CMK (cell line): ENCODE data around the gene OXGR1.

ENCODE experiments used
- DNase-seq: peaks from one replicate; pipeline ENCODE4 v3.0.0-alpha.2; 2010; ENCODE audit warnings: low read depth

The OXGR1 gene

GRCh38 chr13:96963786-96964475, 30.3 kb downstream of the OXGR1 start:
- DNase-seq = no peak

DNA sequence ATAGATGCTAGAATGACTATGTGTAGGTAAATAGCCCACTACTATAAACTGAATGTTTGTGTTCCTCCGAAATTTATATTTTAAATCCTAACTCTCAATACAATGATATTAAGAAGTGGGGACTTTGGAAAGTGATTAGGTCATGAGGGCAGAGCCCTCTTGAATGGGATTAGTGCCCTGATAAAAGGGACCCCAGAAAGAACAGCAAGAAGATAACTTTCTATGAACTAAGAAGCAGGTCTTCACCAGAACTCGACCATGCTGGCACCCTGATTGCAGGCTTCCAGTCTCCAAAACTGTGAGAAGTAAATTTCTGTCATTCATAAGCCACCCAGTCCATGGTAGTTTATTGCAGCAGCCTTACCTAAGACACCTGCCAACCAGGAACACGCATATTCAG, 33.9 kb downstream of the OXGR1 start:
- no peak for DNase-seq

DNA sequence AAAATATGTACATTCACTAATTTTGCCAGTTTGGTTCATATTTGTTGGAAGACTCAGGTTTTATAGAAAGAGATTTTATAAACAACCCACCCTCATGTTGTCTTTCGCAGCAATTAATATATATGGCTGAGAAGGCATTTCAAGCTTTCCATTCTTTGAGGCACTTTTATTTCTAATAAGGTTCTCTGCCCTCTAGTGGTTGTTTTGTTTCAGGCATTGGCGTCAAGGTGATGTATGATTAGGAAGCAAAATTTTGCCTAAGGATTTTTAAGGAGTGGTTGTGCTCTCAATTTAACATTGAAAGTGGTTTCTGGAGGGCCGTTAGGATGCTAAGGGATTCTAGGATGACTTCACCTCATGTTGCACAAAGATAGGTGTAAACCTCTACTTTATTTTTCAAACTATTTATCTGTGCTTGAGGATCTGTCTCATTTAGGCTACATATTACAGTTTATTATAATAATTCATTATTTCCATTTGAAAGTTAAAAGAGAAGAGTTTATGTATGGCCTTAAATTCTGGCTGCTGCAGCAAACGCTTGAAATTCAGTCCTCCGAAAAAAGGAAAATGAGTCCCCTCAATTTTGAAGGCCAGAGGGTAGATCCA, 35.9 kb downstream of the OXGR1 start:
- no peak for DNase-seq

DNA sequence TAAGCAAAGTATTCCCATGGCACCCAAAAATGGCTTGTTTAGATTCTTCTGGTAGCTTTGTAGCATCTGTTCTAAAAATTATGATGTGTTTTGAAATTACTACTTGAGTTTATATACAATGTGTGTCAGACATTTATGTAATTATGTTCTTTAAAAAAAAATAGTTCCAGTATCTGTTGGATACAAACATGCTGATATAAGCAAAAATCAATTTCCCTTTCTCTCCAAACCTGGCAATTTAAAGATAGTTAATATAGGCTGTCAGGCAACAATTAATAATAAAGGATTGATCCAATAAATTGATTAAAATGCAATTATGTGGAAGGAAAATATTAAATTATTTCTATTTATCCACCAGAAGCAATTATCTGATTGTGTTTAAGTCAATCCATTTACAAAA, 41.7 kb downstream of the OXGR1 start:
- no peak for DNase-seq

DNA sequence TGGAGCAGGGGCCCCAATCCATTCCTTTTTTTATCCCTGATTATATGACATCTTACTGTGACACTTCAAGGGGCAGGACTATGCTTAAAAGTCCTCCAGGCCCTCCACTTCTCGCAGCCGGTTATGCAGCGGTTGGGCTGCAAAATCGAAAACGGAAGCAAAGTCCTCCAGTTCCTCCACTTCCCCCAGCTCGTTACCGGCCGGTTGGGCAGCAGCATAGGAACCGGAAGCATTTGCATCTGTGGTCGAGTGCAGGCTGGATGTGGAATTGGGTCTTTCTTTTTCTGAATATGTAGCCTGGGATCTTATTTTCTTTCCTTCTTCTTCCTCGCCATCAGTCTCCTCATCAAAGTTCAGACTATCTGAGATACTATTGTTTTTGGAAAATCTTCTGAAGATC, 46.1 kb downstream of the OXGR1 start:
- no peak for DNase-seq

- DNase-seq = no peak
These were observed 46.8 kb downstream of the OXGR1 start for GRCh38 chr13:96947343-96947910.

GRCh38 chr13:96946709-96947311, 47.5 kb downstream of the OXGR1 start:
- DNase-seq = no peak

- no peak for DNase-seq
These were observed 53.3 kb downstream of the OXGR1 start for GRCh38 chr13:96940961-96941360.

- DNase-seq = no peak
These were observed 58.4 kb downstream of the OXGR1 start for GRCh38 chr13:96935901-96936300.
